Stimulated activated CD8-positive, alpha-beta memory T cell treated with anti-CD3 and anti-CD28 coated beads, Interleukin-4, amount 100 ng/mL, for 24 hours (primary cell): Measurements from ENCODE around the gene PCNT.
A peak's percentile ranks its signal among the peaks of the same experiment; 100 is the strongest.
"Not testable (repeated sequence)": the region's sequence is repeated elsewhere in the genome, so short reads cannot be mapped to it uniquely, and the experiment has no call there.

ENCODE experiments used
- DNase-seq: peaks from one replicate; pipeline ENCODE4 v3.0.0-alpha.2; 2020; ENCODE audit warnings: low read depth

The PCNT gene

DNA sequence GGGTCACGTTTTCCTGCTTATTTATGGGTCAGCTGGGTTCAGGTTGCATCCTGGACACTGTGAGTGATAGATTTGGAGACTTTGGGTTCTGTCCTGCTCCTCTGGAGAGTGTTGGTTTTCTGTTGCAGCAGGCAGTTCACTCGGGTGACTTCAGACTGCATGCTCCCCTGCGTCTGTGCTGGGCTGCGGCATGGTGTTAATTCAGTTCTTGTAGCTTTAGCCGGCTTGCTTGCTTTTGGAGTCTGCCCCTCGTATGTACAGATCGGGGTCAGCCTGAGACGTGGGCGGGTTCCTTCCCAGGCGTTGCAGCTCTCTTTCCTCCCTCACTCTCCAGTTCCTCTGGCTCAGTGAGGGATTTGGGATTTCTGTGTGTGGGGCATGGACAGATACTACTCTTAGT lies 38.0 kb downstream of the PCNT start:
- no peak for DNase-seq

GRCh38 chr21:46362946-46363345 lies 39.0 kb downstream of the PCNT start:
- DNase-seq = no peak

DNA sequence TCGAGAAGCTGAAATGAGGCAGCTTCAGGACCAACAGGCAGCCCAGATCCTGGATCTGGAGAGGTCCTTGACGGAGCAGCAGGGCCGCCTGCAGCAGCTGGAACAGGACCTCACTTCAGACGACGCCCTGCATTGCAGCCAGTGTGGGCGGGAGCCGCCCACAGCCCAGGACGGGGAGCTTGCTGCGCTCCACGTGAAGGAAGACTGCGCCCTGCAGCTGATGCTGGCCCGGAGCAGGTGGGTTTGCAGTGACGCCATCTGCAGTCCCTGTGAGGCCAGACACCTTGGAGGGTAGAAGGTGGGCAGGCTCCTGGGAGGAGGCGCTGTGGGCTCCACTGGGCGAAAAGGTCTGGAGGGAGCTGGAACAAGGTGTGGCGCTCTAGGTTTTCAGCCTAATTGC lies 39.7 kb downstream of the PCNT start:
- DNase-seq = no peak

DNA sequence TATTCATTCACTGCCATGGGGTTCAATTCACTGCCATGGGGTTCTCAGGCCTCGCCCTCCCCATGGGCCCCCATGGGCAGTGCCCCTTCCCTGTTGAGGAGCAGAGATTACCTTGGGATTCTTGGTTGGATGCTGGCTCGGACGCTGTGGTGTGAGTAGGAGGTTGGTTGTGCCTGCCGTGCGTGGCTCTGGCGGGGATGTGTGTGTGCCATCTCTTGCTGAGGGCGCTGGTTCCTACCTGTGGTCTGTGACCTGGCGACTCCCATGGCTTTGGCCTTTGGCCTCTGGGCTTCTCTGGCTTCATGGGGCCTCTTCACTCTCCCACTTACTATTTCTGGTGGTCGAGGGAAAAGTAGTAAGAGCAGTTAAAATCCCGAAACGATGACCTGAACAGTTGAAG lies 42.1 kb downstream of the PCNT start:
- no peak for DNase-seq

- DNase-seq = no peak
These were observed 42.6 kb downstream of the PCNT start for GRCh38 chr21:46366561-46366960.

GRCh38 chr21:46366966-46367365 lies 43.0 kb downstream of the PCNT start:
- no peak for DNase-seq

- DNase-seq = peak; percentile 29
These were observed 44.8 kb downstream of the PCNT start for GRCh38 chr21:46368533-46369285.

DNA sequence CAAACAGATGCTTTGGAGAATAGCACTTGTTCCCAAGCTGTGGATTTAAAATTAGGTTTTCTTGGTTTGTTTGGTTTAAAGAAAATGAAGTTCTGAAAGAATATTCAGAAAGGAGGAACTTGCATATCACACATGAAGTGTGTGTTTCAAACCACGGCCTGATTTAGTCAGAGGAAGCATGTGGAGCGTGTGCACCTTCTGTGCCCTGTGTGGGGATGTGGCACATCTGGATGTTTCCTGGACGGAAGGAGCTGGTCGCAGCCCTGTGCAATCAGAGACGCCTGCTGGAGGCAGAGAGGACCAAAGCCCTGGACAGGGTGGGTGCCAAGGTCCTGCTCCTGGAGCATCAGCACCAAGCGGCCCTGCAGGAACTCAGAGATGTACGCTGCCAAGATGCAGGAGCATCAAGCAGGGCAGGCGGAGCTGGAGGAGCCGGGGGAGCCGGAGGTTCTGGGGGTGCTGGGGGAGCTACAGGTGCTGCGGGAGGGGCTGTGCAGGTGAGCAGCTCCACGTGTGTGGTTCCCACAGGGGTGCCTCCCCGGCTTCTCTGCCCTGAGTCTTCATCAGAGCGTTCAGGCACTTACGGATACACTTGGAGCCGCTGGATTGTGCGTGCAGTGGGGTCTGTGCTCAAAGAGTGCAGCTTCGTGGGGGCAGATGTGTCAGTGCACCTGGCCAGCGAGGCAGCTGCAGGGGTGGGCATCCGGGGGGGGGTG lies 45.7 kb downstream of the PCNT start:
- no peak for DNase-seq

GRCh38 chr21:46371204-46372013 lies 47.5 kb downstream of the PCNT start:
- no peak for DNase-seq

DNA sequence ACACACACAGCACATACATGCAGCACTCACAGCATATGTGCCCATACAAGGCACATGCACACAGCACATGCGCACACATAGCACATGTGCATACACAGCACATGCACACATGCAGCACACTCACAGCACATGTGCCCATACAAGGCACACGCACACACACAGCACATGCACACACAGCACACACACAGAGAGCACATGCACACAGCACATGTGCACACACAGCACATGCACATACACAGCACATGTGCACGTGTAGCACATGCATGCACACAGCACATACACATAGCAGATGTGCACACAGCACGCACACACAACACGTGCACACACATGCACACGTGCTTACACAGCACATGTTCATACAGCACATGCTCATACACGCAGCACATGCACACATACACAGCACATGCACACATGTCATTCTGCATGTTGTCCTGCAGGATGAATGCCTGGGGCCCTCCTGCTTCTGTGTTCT lies 48.1 kb downstream of the PCNT start:
- no peak for DNase-seq

DNA sequence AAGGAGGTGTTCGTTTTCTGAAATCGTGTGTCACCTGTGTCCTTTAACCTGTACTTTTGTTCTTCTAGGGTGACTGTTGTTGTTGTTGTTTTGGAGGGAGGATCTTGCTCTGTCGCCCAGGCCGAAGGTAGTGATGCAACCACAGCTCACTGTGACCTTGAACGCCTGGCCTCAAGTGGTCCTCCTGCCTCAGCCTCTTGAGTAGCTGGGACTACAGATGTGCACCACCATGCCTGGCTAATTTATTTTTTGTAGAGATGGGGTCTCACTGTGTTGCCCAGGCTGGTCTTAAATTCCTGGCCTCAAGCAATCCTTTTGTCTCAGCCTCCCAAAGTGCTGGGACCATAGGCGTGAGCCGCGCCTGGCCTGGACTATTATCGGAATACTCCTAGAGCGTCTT lies 49.0 kb downstream of the PCNT start:
- not testable (repeated sequence) for DNase-seq

DNA sequence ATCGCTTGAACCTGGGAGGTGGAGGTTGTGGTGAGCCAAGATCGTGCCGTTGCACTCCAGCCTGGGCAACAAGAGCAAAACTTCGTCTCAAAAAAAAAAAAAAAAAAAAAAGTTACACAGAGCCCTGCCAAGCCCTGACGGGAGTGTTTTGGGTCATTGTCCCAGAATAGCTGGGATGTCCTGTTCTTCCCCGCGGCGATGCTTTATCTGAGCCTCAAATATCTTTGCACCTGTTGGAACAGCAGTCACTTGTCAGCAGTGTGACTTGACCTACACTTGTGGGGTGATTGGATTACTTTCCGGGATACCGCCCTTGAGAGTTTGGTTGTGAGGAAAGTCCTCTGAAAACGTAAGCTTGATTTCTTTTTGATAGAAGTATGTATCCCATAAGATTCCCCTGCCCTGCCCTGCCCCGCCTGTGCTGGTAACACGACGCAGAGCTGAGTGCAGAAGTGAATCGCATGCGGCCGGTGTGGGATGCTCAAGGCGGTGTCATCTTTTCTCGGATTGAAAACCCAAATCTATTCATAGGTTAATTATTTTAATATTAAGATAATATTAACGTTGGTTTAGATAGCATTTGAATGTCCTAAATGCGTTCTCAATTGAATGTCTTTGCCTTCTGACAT lies 50.9 kb downstream of the PCNT start:
- no peak for DNase-seq

- no peak for DNase-seq
These were observed 51.7 kb downstream of the PCNT start for GRCh38 chr21:46375560-46376230.

GRCh38 chr21:46376231-46376628 lies 52.3 kb downstream of the PCNT start:
- DNase-seq = no peak

GRCh38 chr21:46376856-46377453 lies 53.0 kb downstream of the PCNT start:
- DNase-seq = no peak

GRCh38 chr21:46377789-46378188 lies 53.8 kb downstream of the PCNT start:
- DNase-seq = no peak

GRCh38 chr21:46379105-46379504 lies 55.1 kb downstream of the PCNT start:
- no peak for DNase-seq

- no peak for DNase-seq
These were observed 55.7 kb downstream of the PCNT start for GRCh38 chr21:46379691-46380090.

DNA sequence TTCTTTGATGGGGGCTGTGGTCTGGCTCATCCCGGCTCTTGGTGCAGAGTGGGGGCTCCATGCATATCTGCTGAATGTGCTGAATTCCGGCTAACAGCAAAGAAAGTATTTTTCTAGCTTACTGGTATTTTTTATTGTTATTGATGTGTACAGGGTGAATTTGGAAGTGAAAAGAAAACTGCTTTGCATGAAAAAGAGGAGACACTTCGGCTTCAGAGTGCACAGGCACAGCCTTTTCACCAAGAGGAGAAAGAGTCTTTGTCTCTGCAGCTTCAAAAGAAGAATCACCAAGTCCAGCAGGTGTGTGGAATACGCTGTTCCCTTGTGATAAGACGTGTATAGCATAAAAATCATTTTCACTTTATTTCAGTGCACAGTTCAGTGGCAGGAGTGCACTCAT lies 57.6 kb downstream of the PCNT start:
- DNase-seq = no peak

DNA sequence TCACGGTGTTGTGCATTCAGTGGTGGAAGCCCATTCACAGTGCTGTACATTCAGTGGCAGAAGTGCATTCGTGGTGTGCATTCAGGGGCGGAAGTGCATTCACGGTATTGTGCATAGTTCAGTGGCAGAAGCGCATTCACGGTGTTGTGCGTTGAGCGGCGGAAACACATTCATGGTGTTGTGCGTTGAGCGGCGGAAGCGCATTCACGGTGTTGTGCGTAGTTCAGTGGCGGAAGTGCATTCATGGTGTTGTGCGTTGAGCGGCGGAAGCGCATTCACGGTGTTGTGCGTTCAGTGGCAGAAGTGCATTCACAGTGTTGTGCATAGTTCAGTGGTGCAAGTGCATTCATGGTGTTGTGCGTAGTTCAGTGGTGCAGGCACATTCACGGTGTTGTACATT lies 60.6 kb downstream of the PCNT start:
- DNase-seq = no peak
